ENCODE data around the gene ANXA8. TPM values are rescaled to one million over a fixed set of nuclear protein-coding genes. Genes with fewer than 3 reads are reported as not detected.

Gene ANXA8
- total and polyA plus RNA-seq, 2 donors (not counting 3 experiments of a cell fraction or from before 2014, with no cell fraction given), result not detected

GRCh38 chr10:47420305-47421056 is 63.4 kb downstream of the ANXA8 start:
- POLR2A ChIA-PET, result no interaction called here
- no TSS peak for BruUV-seq (replicated peaks)
- H3K4me2 ChIP-seq (ENCODE audit: insufficient read depth, low read length), result no peak overlapping the region

More at GRCh38 chr10:47420305-47421056, 63.4 kb downstream of the ANXA8 start:
- Histone ChIP-seq H4K20me1 (replicated peaks; ENCODE audit: control insufficient read depth, extremely low read depth, insufficient read depth, low read length) (no peaks in the 10 kb centered on the region), H2AFZ (ENCODE audit: low read depth, low read length) (no peak overlapping the region), H3K9me3 (replicated peaks; ENCODE audit: control insufficient read depth, insufficient read depth, low read length) (no peaks in the 10 kb centered on the region), H3K27ac (ENCODE audit: insufficient read depth, low read depth, low read length) (no peak overlapping the region), H3K4me1 (ENCODE audit: control insufficient read depth, extremely low read depth, insufficient read depth, low read length) (no peaks in the 10 kb centered on the region), H3K27me3 (ENCODE audit: control insufficient read depth in 2 of 2, insufficient read depth in 2 of 2, low read length in 2 of 2) (no peaks in the 10 kb centered on the region), H3K36me3 (ENCODE audit: control insufficient read depth in 2 of 2, extremely low read depth in 1 of 2, insufficient read depth in 2 of 2, low read length in 2 of 2) (no peaks in the 10 kb centered on the region), H3K4me3 (replicated peaks in 1 of 3; ENCODE audit: insufficient read depth in 1 of 3, low read depth in 1 of 3, low read length in 3 of 3) (no peak overlapping the region), H3K9ac (replicated peaks; ENCODE audit: extremely low read depth, insufficient read depth, low read length) (no peak overlapping the region), H3K9me1 (replicated peaks; ENCODE audit: control insufficient read depth, extremely low read depth, insufficient read depth, low read length) (no peaks in the 10 kb centered on the region), H3K79me2 (ENCODE audit: control insufficient read depth, insufficient read depth, low read length) (no peaks in the 10 kb centered on the region)
- FAIRE-seq, result no peak
- intact Hi-C loops (cut with micrococcal nuclease) (no loop called here), dilution Hi-C loops (cut with MboI; ENCODE audit: extremely low pct_ligation_motif_present, low sequenced_read_pairs) (no loop called here)
- DNase-seq (ENCODE audit: low read depth, low spot score), result no peak
- TF ChIP-seq MYC (IDR thresholded peaks at IDR 0.05; ENCODE audit: low read depth, low read length) (no peak), CTCF (IDR thresholded peaks at IDR 0.05; ENCODE audit: extremely low read depth in 1 of 2, insufficient read depth in 1 of 2, low read depth in 1 of 2, low read length in 2 of 2) (no peak), POLR2AphosphoS5 (IDR thresholded peaks at IDR 0.05; ENCODE audit: insufficient read depth, low read depth, low read length) (no peak), GATA2 (IDR thresholded peaks at IDR 0.05; ENCODE audit: insufficient read depth, insufficient read length, low read depth, low read length) (no peak), JUN (IDR thresholded peaks at IDR 0.05; ENCODE audit: borderline replicate concordance, insufficient read depth, insufficient read length, low read depth) (no peak), FOS (IDR thresholded peaks at IDR 0.05; ENCODE audit: borderline replicate concordance, insufficient read depth, low read length) (no peak), POLR2A (IDR thresholded peaks at IDR 0.05; ENCODE audit: low read depth, low read length) (no peak), EZH2 (IDR thresholded peaks at IDR 0.05; ENCODE audit: borderline replicate concordance, low read depth, low read length, severe bottlenecking) (no peak), MAX (IDR thresholded peaks at IDR 0.05; ENCODE audit: insufficient read depth, insufficient read length) (no peak)
- CTCF ChIA-PET, result interaction anchor here (1.4 kb wide), 1 partner anchor 80 kb away, joined by 3 read pairs; no protein-coding TSS in a partner anchor

Data from endothelial cell of umbilical vein (primary cell).